ENCODE results near the gene SNW1.

The SNW1 gene

DNA sequence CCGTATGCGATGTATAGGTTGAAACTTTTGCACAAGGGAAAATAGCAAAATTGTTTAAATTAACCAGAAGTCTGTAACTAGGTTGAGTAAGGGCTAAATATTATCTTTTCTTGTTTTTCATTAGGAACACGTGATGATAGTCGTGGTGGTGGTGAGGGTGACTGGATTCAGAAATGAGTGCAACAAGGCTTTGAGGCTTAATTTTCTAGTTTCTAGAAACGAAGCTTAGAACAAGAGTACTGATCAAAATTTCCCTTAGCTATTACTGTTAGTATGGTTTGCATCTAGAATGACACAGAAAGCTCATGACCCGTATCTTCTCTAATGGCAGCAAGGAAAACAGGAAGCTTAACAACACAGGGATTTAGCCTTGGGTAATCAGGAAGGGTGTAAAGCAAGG lies 46.0 kb downstream of the SNW1 start:
- Histone ChIP-seq H3K36me3 (peaks cover 83% of the 10 kb centered on the region), H3K27me3 (ENCODE audit: insufficient read depth, low read depth, severe bottlenecking) (no peaks in the 10 kb centered on the region), H3K4me3 (ENCODE audit: low read depth, low read length) (no peak overlapping the region), H3K27ac (no peak overlapping the region), H3K9me3 (ENCODE audit: severe bottlenecking) (no peaks in the 10 kb centered on the region)
- TF ChIP-seq, protein P1, sequence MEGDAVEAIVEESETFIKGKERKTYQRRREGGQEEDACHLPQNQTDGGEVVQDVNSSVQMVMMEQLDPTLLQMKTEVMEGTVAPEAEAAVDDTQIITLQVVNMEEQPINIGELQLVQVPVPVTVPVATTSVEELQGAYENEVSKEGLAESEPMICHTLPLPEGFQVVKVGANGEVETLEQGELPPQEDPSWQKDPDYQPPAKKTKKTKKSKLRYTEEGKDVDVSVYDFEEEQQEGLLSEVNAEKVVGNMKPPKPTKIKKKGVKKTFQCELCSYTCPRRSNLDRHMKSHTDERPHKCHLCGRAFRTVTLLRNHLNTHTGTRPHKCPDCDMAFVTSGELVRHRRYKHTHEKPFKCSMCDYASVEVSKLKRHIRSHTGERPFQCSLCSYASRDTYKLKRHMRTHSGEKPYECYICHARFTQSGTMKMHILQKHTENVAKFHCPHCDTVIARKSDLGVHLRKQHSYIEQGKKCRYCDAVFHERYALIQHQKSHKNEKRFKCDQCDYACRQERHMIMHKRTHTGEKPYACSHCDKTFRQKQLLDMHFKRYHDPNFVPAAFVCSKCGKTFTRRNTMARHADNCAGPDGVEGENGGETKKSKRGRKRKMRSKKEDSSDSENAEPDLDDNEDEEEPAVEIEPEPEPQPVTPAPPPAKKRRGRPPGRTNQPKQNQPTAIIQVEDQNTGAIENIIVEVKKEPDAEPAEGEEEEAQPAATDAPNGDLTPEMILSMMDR (IDR thresholded peaks at IDR 0.05; ENCODE audit: low read depth, low read length): no peak
- no peak for DNase-seq

- Histone ChIP-seq H3K4me3 (ENCODE audit: low read depth, low read length) (no peak overlapping the region), H3K9me3 (ENCODE audit: severe bottlenecking) (no peaks in the 10 kb centered on the region), H3K27ac (no peak overlapping the region), H3K27me3 (ENCODE audit: insufficient read depth, low read depth, severe bottlenecking) (no peaks in the 10 kb centered on the region), H3K36me3 (peaks cover 57% of the 10 kb centered on the region)
- TF ChIP-seq, protein P1 (IDR thresholded peaks at IDR 0.05; ENCODE audit: low read depth, low read length): no peak
- DNase-seq: no peak
These were observed 50.6 kb downstream of the SNW1 start for GRCh38 chr14:77710364-77710763.

DNA sequence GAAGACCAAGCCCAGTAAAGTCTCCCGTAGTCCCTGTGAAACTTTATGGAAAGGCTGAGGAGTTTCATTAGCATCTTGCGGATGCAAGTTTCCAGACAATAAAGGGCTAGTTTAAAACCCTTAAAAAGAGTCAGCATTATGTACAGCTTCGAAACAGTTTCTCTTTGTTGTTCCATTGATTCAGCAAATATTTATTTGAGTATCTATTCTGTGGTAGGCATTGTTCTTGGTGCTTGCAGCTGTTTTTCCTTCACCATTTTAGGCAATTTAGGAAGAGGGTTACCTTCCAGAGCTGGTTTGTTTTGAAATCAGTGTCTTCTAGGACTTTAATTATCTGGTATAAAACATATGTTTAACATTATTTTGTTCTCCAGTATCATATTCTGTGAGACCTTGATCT lies 51.5 kb downstream of the SNW1 start:
- H3K36me3 ChIP-seq: peaks cover 51% of the 10 kb centered on the region
- DNase-seq: no peak
- no peaks in the 10 kb centered on the region for H3K9me3 ChIP-seq (ENCODE audit: severe bottlenecking)
- no peaks in the 10 kb centered on the region for H3K27me3 ChIP-seq (ENCODE audit: insufficient read depth, low read depth, severe bottlenecking)
- no peak overlapping the region for H3K4me3 ChIP-seq (ENCODE audit: low read depth, low read length)
- H3K27ac ChIP-seq: no peak overlapping the region
- TF ChIP-seq, protein P1 (IDR thresholded peaks at IDR 0.05; ENCODE audit: low read depth, low read length): no peak

DNA sequence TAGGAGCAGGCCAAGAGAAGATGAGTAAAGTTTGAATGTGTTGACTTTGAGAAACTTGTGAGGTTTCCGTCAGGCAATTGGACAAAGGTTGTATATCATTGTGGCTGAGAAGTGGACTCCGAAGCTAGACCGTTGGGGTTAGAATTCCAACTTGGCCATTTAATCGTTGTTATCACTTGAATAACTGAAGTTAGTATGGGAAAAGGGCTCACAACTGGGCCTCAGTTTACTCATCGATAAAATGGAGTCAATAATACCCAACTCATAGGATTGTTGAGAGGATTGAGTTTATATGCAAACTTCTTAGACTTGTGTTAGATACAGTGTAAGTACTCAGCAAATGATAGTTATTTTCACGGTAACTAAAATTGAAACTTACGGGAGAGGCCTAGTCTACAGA lies 52.2 kb downstream of the SNW1 start:
- H3K9me3 ChIP-seq (ENCODE audit: severe bottlenecking): no peaks in the 10 kb centered on the region
- H3K27ac ChIP-seq: peak overlapping the region; percentile 75
- no peak for DNase-seq
- peaks cover 51% of the 10 kb centered on the region for H3K36me3 ChIP-seq
- peak overlapping the region; percentile 93 for H3K4me3 ChIP-seq (ENCODE audit: low read depth, low read length)
- no peaks in the 10 kb centered on the region for H3K27me3 ChIP-seq (ENCODE audit: insufficient read depth, low read depth, severe bottlenecking)
- TF ChIP-seq, protein P1 (IDR thresholded peaks at IDR 0.05; ENCODE audit: low read depth, low read length): no peak

GRCh38 chr14:77707724-77708408 lies 53.1 kb downstream of the SNW1 start, which contains the start of the genes ALKBH1 and SLIRP:
ALKBH1 (minus strand) TSS chr14:77708023; CDS start chr14:77708004, 19 bp downstream.
SLIRP (plus strand) TSS chr14:77708103; CDS start chr14:77708112, 9 bp downstream.
- peak within 1 kb of the TSS; percentile 75 for H3K27ac ChIP-seq

More at GRCh38 chr14:77707724-77708408, 53.1 kb downstream of the SNW1 start, which contains the start of the genes ALKBH1 and SLIRP:
- peaks cover 54% of the 10 kb centered on the region for H3K36me3 ChIP-seq
- no peaks in the 10 kb centered on the region for H3K9me3 ChIP-seq (ENCODE audit: severe bottlenecking)
- no peaks in the 10 kb centered on the region for H3K27me3 ChIP-seq (ENCODE audit: insufficient read depth, low read depth, severe bottlenecking)
- peak within 1 kb of the TSS; percentile 93 for H3K4me3 ChIP-seq (ENCODE audit: low read depth, low read length)
- TF ChIP-seq, protein P1 (IDR thresholded peaks at IDR 0.05; ENCODE audit: low read depth, low read length): no peak
- peak; percentile 82 for DNase-seq

Measured in WERI-Rb-1 (cell line).